Mucosa of stomach (tissue), 1 donor: ENCODE measurements around the gene GATA5.

Source experiments
- H3K27me3 ChIP-seq: one replicate; pipeline ENCODE4 v1.7.0; 2013; ENCODE audit warnings: mild to moderate bottlenecking, low read length; ENCODE audit not compliant: control insufficient read depth, insufficient read depth
- H3K36me3 ChIP-seq: one replicate; pipeline ENCODE4 v1.7.0; 2013; ENCODE audit warnings: low read length; ENCODE audit not compliant: control insufficient read depth, insufficient read depth
- H3K4me1 ChIP-seq: one replicate; pipeline ENCODE4 v1.7.0; 2013; ENCODE audit warnings: mild to moderate bottlenecking, low read length; ENCODE audit not compliant: control insufficient read depth, insufficient read depth
- H3K4me3 ChIP-seq: one replicate; pipeline ENCODE4 v1.7.0; 2013; ENCODE audit warnings: low read length
- H3K9ac ChIP-seq: one replicate; pipeline ENCODE4 v1.7.0; 2013; ENCODE audit warnings: mild to moderate bottlenecking, low read length, moderate library complexity
- H3K9me3 ChIP-seq: one replicate; pipeline ENCODE4 v1.7.0; 2013; ENCODE audit warnings: mild to moderate bottlenecking, low read length, moderate library complexity; ENCODE audit not compliant: control insufficient read depth
- donor health status: Pancreatic carcinoma.

Gene GATA5

DNA sequence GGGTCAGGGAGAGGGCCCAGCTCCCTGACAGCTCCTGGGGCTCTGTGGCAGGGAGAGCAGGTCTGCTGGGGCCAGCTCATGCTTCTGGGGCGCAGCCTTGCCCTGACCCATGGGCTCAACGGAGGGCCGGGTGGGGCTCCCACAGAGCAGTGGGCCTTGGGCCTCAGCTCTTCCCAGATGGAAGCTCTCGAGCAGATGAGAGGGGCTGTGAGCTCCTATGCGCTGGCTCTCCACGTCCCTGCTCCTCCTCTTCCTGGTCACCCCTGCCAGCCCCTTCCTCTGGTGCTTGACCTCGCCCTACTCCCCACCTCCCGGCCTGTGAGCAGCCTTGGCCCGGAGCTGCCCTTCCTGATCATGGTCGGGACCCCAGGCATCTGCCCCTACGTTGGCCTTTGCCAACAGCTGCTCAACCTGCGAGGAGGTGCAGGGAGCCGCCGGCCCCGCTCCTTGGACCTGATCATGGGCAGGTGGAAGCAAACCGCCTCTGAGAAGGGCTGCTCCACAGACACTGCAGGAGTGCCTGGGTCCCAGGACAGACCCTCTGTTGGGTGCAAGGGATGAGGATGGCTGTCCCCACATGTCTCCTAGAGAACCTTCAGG is 26.8 kb upstream of the GATA5 start:
- Histone ChIP-seq H3K27me3 (peaks cover 4% of the 10 kb centered on the region), H3K4me3 (no peak overlapping the region), H3K9ac (no peak overlapping the region), H3K4me1 (peaks cover 16% of the 10 kb centered on the region), H3K9me3 (no peaks in the 10 kb centered on the region), H3K36me3 (no peaks in the 10 kb centered on the region)

GRCh38 chr20:62501801-62502495 is 26.2 kb upstream of the GATA5 start:
- H3K4me1 ChIP-seq = peaks cover 16% of the 10 kb centered on the region
- no peak overlapping the region for H3K9ac ChIP-seq
- peaks cover 6% of the 10 kb centered on the region for H3K27me3 ChIP-seq
- no peaks in the 10 kb centered on the region for H3K9me3 ChIP-seq
- no peaks in the 10 kb centered on the region for H3K36me3 ChIP-seq
- H3K4me3 ChIP-seq = no peak overlapping the region

DNA sequence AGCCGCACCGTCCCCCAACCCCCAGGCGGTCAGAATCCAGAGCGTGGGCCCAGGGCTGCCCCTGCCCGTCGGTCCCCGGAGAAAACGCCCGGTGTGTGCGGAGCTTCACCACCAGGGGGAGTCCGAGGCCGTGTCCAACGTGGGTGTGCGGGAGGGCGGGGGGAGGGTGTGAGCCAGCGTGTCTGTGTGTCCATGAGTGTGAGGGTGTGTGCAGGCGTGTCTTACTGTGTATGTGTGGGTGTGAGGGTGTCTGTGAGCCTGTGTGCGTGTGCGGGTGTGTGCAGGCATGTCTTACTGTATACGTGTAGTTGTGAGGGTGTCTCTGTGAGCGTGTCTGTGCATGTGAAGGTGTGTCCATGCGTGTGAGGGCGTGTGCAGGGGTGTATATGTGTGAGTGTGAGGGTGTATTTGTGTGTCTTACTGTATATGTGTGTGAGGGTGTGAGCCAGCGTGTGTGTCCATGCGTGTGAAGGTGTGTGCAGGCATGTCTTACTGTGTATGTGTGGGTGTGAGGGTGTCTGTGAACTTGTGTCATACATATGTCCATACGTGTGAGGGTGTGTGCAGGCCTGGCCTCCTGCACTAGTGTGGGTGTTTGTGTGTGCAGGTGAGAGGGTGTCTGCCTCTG is 24.6 kb upstream of the GATA5 start:
- Histone ChIP-seq H3K4me1 (peaks cover 21% of the 10 kb centered on the region), H3K9ac (no peak overlapping the region), H3K4me3 (no peak overlapping the region), H3K27me3 (peaks cover 10% of the 10 kb centered on the region), H3K9me3 (no peaks in the 10 kb centered on the region), H3K36me3 (no peaks in the 10 kb centered on the region)

DNA sequence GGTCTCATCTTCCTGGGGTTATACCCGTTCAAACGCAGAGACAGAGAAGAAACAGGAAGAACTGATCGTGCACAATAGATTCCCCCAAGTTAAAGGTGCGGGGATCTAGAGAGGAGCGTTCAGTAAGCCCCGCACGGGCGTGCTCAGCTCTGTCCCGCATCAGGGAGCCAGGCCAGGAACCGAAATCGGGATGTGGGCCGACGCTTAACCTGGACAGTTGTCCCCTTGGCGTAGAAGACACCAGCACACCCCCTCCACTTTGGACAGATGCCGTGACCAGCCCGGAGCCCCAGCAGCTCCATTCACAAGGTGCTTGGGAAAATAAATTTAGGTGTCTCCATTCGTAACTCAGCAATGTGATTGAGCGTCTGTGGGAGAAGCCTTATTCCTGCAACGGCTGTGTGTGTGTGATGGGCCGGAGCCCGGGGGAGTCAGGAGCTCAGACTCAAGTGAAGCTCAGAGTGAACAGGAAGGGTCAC is 24.0 kb upstream of the GATA5 start:
- H3K9ac ChIP-seq = no peak overlapping the region
- no peaks in the 10 kb centered on the region for H3K36me3 ChIP-seq
- H3K27me3 ChIP-seq = peaks cover 10% of the 10 kb centered on the region
- no peak overlapping the region for H3K4me3 ChIP-seq
- H3K4me1 ChIP-seq = peaks cover 21% of the 10 kb centered on the region
- no peaks in the 10 kb centered on the region for H3K9me3 ChIP-seq

GRCh38 chr20:62498874-62499273 is 23.1 kb upstream of the GATA5 start:
- Histone ChIP-seq H3K36me3 (no peaks in the 10 kb centered on the region), H3K4me1 (peaks cover 21% of the 10 kb centered on the region), H3K9ac (no peak overlapping the region), H3K27me3 (peaks cover 10% of the 10 kb centered on the region), H3K4me3 (no peak overlapping the region), H3K9me3 (no peaks in the 10 kb centered on the region)

DNA sequence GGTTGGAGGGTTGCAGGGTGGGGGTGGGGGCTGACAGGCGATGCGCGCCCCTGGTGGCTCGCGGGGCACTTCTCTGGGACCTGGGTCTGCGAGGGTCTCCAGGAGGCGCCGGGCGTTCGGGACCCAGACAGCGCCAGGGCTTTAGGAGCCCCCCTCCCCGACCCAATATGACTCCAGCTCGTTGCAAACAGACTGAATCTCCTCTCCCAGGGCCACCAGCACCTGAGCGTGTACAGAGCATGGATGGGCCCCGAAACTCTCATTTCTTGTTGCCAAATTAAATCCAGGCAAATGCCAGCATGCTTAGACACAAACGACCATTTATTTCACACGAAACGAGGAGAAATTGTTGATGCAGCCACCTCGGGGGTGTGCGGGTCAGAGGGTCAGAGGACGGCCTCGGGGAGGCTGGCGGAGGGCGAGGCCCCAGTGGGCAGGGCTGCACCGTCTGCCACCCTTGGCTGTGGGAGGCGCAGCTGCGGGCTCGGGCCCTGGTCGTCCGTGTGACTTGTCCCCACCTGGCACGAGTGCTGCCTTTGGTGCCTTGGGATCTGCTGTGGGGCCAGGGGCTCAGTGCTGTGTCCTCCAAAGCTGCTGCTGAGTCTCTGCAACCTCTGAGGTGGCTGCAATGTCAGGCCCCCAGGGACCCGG is 20.9 kb upstream of the GATA5 start:
- H3K27me3 ChIP-seq = peaks cover 12% of the 10 kb centered on the region
- H3K36me3 ChIP-seq = no peaks in the 10 kb centered on the region
- no peak overlapping the region for H3K9ac ChIP-seq
- no peaks in the 10 kb centered on the region for H3K9me3 ChIP-seq
- H3K4me1 ChIP-seq = peaks cover 20% of the 10 kb centered on the region
- no peak overlapping the region for H3K4me3 ChIP-seq

DNA sequence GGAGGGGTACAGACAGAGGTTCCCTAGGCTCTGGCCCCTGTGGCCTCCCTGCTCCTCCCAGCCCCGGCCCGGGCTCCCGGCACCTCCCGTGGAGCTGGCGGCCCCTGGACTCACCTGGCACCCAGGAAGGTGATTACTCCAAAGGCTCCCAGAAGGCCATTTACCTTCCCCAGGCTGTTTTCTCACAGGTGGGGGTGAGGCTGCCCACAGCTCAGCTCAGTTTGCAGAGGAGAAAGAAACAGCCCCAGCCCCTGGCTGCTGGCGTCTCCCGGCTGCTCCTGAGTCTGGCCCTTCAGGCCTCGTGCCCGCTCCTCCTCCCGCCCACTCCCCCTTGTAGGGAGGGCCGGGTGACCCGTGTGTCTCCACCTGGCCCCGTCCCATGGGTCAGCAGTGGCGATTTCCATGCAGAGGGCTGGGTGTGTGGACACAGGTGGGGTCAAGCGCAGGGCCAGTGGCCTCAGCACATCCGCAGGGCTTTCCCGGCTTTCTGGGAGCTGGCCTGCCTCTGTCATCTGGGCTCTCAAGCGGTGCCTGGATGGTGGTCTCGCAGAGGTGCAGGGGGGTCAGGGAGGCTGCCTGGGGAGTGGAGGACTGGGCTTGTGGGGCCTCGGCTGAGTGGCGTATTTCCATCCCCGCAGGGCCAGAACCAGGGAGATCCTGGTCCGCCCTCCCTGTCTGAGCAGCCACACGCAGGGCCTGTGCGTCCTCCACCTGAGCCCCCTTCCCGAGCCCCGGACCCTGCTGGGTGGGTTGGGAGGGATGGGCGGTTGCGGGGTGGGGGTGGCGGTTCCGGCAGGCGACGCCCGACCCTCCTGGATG is 20.2 kb upstream of the GATA5 start:
- Histone ChIP-seq H3K27me3 (peaks cover 12% of the 10 kb centered on the region), H3K9me3 (no peaks in the 10 kb centered on the region), H3K4me1 (peaks cover 21% of the 10 kb centered on the region), H3K9ac (no peak overlapping the region), H3K36me3 (no peaks in the 10 kb centered on the region), H3K4me3 (no peak overlapping the region)

GRCh38 chr20:62494980-62495748 is 19.4 kb upstream of the GATA5 start:
- no peaks in the 10 kb centered on the region for H3K36me3 ChIP-seq
- peaks cover 12% of the 10 kb centered on the region for H3K27me3 ChIP-seq
- H3K9ac ChIP-seq = no peak overlapping the region
- H3K4me1 ChIP-seq = peaks cover 20% of the 10 kb centered on the region
- no peak overlapping the region for H3K4me3 ChIP-seq
- no peaks in the 10 kb centered on the region for H3K9me3 ChIP-seq

DNA sequence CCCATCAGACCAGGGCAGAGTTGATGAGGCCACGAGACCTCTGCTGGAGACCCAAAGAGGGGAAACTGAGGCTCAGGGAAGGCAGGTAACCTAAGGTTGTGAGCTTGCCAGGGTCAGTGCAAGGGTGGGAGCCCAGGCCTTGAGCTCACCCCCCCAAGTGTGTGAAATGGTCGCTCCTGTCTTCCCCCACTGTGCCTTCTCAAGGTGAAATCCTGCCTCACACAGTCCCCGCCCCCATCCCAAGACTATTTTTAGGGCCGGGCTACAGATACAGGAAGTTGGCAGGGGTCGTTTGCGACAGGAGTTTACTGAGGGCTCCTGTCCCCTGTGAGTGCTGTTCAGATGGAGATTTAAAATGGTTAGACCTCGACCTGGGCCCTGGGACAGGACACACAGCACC is 18.7 kb upstream of the GATA5 start:
- no peaks in the 10 kb centered on the region for H3K9me3 ChIP-seq
- H3K27me3 ChIP-seq = peaks cover 12% of the 10 kb centered on the region
- H3K4me3 ChIP-seq = no peak overlapping the region
- no peaks in the 10 kb centered on the region for H3K36me3 ChIP-seq
- peaks cover 23% of the 10 kb centered on the region for H3K4me1 ChIP-seq
- no peak overlapping the region for H3K9ac ChIP-seq

DNA sequence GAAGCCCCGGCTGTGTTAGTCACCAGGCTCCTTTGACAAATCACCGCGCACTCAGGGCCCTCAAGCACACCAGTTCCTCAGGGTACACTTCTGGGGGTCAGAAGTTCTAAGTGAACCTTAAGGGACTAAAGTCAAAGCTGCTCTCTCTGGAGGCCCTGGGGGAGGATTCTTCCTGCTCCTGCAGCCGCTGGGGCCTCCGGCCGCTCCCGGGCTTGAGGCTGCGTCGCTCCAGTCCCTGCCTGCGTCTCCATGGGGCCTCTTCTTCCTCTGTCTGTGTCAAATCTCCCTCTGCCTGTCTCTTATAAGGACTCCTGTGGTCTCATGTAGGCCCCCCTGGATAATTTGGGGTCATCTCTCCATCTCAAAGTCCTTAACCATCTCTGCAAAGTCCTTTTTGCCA is 18.1 kb upstream of the GATA5 start:
- Histone ChIP-seq H3K36me3 (no peaks in the 10 kb centered on the region), H3K4me1 (peaks cover 30% of the 10 kb centered on the region), H3K27me3 (peaks cover 12% of the 10 kb centered on the region), H3K4me3 (no peak overlapping the region), H3K9ac (no peak overlapping the region), H3K9me3 (no peaks in the 10 kb centered on the region)

GRCh38 chr20:62493253-62493885 is 17.6 kb upstream of the GATA5 start:
- H3K4me3 ChIP-seq = no peak overlapping the region
- no peaks in the 10 kb centered on the region for H3K36me3 ChIP-seq
- H3K27me3 ChIP-seq = peaks cover 15% of the 10 kb centered on the region
- peaks cover 33% of the 10 kb centered on the region for H3K4me1 ChIP-seq
- H3K9ac ChIP-seq = no peak overlapping the region
- H3K9me3 ChIP-seq = no peaks in the 10 kb centered on the region
